ENCODE measurements around the gene AGK.
"Not testable (repeated sequence)": the region's sequence is repeated elsewhere in the genome, so short reads cannot be mapped to it uniquely, and the experiment has no call there.

AGK gene

GRCh38 chr7:141587304-141587703 lies 36.1 kb downstream of the AGK start:
- no peak for DNase-seq (ENCODE audit: low spot score)

GRCh38 chr7:141588912-141589311 lies 37.7 kb downstream of the AGK start:
- DNase-seq (ENCODE audit: low spot score) = no peak

GRCh38 chr7:141590071-141590470 lies 38.9 kb downstream of the AGK start:
- no peak for DNase-seq (ENCODE audit: low spot score)

DNA sequence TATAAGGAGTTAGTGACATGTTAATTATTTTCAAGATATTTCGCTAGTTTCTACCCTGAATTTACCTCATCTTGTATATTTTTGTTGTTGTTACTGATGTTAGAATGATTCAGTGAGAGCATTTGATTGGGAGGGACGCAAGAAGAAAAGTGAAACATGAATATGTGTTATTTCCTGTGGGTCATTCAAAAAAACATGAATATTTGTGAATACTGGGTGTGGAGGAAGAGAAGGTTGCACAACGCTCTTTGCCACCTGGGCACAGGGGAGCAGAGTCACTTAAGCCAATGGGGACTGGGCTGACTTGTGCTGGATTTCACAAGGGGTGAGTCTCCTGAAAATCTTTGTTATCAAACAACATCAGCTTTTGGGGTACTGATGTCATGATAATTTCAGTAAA lies 39.5 kb downstream of the AGK start:
- DNase-seq (ENCODE audit: low spot score) = no peak

- no peak for DNase-seq (ENCODE audit: low spot score)
These were observed 41.9 kb downstream of the AGK start for GRCh38 chr7:141593134-141593533.

DNA sequence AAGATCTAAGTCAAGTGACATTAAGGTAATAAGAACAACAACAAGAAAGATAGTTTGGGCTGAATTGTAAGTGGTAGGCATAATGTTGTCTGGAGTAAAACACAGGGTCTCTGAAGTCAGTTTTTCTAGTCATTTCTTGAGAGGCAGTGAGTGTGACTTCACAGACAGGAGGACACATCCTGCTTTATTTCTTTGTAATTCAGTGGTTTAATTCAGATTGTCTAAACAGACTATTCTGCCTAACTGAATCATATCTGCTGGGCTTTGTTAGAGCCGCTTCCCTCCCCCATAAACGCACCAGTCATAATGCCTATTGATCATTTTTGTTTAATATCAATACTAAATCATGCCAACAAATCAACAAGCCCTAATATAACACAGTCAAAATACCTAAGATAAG lies 46.8 kb downstream of the AGK start:
- DNase-seq (ENCODE audit: low spot score) = no peak

GRCh38 chr7:141598408-141598807 lies 47.2 kb downstream of the AGK start:
- no peak for DNase-seq (ENCODE audit: low spot score)

DNA sequence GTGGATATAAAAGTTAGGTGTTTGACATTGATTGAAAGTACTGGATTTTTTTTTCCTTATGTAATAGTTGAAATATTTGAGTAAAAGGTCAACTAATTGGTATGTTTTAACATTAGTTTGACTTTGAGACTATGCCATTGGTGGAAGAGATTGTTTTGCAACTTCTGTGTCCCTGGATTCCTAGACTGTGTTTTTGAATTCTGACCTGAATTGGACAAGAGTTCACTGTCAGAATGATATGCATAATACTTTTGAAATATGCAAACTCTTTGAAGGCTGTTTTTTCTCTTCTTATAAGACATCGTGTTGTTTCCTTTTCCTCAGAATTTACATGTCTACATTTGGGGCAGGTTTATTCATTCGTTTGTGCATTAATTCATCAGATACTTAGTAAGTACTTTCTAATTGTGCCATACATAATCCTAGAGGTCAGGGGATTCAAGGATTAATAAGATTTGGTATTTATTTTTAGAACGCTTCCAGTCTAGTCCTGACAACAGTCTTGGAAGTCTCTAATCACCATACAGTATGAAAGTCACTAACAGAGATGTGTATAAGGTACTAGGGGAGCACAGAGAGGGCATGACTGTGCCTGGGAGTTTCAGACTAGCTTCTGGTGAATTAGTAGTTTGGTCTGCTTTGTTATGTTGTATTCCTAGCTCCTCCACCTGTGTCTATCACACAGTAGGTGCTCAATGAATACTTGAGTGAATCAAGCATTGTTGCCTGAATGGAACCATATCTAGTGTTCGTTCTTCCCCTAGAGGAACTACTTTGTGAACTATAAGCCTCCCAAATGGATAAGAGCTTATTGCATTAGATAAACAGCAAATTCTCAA lies 49.2 kb downstream of the AGK start:
- no peak for DNase-seq (ENCODE audit: low spot score)

GRCh38 chr7:141609576-141609975 lies 58.4 kb downstream of the AGK start:
- DNase-seq (ENCODE audit: low spot score) = no peak

DNA sequence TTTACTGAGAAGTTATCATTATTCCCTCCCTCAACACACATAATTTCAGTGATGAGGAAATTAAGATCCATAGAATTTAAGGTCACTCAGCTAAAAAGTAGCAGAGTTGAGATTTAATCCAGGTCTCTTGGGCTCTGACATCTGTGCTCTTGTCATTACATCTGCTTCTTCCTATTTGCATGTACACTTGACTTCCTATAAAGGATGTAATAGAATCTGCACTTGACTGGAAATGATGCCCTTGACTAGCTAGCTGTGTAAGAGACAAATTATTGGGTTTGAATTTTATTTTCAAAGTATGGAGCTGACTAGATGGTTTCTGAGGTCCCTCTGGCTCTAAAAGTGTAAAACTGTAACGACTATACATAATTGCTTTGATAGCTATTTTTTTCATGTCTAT lies 59.5 kb downstream of the AGK start:
- DNase-seq (ENCODE audit: low spot score) = no peak

DNA sequence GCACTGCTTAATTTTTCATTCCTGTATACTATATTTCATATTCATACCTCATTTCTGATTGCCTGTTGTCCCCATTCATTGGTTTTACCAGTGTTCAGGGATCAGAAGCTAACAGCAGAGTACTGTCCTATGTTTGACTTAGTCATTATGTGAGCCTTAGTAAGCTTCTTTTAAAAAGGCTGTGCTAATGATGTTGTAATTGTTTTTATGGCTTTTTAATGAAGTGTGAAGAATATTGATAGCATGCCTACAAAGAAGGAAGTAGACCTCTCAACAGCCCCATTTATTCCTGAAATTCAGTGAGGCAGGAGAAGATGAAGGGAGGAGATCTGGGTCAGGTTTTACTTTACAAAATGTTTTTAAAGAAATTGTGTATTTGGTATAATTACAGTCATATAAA lies 61.7 kb downstream of the AGK start:
- no peak for DNase-seq (ENCODE audit: low spot score)

- no peak for DNase-seq (ENCODE audit: low spot score)
These were observed 66.1 kb downstream of the AGK start for GRCh38 chr7:141617280-141617679.

DNA sequence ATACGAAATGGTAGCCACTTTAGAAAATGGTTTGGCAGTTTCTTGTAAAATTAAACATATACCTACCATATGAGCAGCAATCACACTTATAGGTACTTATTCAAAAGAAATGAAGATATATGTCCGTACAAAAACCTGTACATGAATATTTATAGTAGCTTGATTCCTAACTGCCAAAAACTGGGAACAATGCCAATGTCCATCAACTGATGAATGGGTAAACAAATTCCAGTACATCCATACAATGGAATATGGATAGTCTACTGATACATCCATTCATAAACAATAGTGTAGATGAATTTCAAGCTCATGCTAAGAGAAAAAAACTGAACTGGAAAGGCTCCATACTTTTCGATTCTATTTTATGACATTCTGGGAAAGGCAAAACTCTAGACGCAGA lies 68.5 kb downstream of the AGK start:
- DNase-seq (ENCODE audit: low spot score) = no peak

GRCh38 chr7:141624763-141625162 lies 73.6 kb downstream of the AGK start:
- DNase-seq (ENCODE audit: low spot score) = no peak

- no peak for DNase-seq (ENCODE audit: low spot score)
These were observed 79.4 kb downstream of the AGK start for GRCh38 chr7:141630621-141631020.

DNA sequence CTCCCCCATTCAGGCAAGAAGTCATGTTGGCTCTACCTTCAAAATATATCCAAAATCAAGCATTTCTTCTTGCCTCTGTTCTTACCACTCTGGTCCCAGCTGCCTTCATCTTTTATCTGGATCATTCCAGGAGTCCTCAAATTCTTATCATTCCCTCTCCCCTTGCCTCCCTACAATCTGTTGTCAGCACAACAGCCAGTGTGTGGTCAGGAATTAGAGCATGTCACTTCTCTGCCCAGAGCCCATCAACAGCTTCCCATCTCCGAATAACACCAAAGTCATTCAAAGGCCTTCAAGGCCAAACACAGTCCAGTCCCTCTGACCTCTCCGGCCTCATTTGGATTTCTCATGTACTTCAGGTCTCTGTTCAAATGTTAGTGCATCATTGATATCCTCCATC lies 80.3 kb downstream of the AGK start:
- DNase-seq (ENCODE audit: low spot score) = no peak

DNA sequence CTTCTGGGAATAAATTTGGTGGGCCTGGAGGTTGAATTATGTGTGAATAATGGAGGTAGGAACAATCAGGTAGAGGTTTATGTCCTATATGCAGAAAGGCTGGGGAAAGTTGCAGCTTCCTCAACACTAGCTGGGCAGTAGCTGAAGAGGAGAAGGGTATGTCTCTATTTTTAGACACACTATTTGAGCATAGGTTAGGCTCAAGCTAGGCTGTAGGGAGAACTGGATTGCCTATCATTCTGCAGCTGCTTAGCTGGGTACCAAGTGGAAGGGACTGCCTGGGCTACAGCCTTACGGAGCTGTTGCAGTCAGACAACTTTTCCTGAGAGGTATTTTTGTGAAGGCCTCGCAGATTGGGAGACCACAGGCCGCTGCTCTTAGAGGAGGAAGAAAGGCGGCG lies 82.9 kb downstream of the AGK start:
- no peak for DNase-seq (ENCODE audit: low spot score)

GRCh38 chr7:141636053-141636452 lies 84.8 kb downstream of the AGK start:
- no peak for DNase-seq (ENCODE audit: low spot score)

DNA sequence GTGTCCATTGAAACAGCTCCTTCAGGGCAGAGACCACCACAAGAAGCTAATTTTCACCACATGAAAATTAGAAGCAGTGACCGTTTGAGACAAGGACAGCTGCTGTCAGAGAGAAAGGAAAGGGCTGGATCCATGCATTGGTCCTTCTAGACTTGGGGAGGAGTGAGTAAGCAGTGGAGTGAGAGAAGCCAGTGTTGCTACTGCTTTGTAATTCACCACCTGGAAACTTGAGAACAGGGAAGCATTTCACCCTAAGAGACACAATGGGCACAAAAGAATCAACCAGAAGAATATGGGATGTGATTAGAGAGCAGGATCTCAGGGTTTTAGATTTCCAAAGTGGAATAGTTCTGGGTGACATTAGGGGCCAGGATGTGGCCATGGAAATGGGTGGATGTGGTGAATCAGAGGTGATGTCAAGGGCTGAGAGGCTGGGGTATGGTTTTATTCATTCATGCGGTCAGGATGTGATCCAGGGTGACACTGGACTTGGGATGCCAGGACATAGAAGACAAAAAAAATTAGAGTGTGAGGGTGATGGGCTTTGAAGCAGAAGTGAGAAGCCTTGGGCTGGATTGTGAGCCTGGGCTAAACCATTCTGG lies 89.1 kb downstream of the AGK start:
- DNase-seq (ENCODE audit: low spot score) = no peak

- DNase-seq (ENCODE audit: low spot score) = no peak
These were observed 90.7 kb downstream of the AGK start for GRCh38 chr7:141641876-141642275.

DNA sequence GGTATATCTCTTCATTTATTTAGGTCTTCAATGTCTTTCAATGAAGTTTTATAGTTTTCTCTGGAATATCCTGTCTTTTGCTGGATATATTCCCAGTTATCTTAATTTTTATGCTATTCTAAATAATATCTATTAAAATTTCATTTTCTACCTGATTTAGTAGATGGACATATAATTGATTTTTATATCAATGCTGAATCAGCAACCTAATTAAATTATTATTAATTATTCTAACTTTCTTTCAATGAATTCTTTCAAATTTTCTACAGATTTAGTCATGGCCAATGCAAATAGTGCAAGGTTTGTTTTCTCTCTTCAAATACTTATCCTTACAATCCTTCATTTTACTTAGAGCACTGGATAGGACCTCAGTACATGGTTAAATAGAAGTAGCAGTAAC lies 94.0 kb downstream of the AGK start:
- no peak for DNase-seq (ENCODE audit: low spot score)

- DNase-seq (ENCODE audit: low spot score) = no peak
These were observed 95.7 kb downstream of the AGK start for GRCh38 chr7:141646826-141647480.

DNA sequence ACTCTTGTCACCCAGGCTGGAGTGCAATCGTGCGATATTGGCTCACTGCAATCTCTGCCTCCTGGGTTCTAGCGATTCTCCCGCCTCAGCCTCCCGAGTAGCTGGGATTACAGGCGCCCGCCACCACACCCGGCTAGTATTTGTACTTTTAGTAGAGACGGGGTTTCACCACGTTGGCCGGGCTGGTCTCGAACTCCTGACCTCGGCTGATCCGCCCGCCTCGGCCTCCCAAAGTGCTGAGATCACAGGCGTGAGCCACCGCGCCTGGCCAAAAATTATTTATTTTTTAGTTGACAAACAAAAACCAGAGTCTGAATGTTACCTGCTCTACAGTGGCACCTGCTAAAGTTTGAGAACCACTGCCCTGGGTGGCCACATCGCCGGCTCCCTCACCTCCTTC lies 96.5 kb downstream of the AGK start:
- DNase-seq (ENCODE audit: low spot score) = not testable (repeated sequence)
